Activated CD4-positive, alpha-beta memory T cell treated with anti-CD3 and anti-CD28 coated beads for 36 hours (primary cell): ENCODE data around the gene SPIN3. TPM values are rescaled to one million over a fixed set of nuclear protein-coding genes. Genes with fewer than 3 reads are reported as not detected.
"Not testable (repeated sequence)": the region's sequence is repeated elsewhere in the genome, so short reads cannot be mapped to it uniquely, and the experiment has no call there.

Experiments
- CTCF ChIA-PET: fragments of 350-600 bp; sonication (Branson Sonifier 250); formaldehyde crosslinking; loops from one replicate; lab custom pipeline; 2021; ENCODE audit warnings: antibody characterized with exemption, inconsistent platforms; lab: Charles Lee
- POLR2A ChIA-PET: fragments of 350-600 bp; sonication (Branson Sonifier 250); formaldehyde crosslinking; loops from one replicate; lab custom pipeline; 2021; ENCODE audit warnings: antibody characterized with exemption; lab: Charles Lee
- DNase-seq: peaks from one replicate; pipeline ENCODE4 v3.0.0-alpha.2; 2020
- H3K27ac Mint-ChIP-seq: one replicate; pipeline ENCODE4 v1.8.0; 2021; ENCODE audit warnings: mixed read lengths
- H3K27me3 Mint-ChIP-seq: one replicate; pipeline ENCODE4 v1.8.0; 2021; ENCODE audit warnings: mixed read lengths
- H3K36me3 Mint-ChIP-seq: one replicate; pipeline ENCODE4 v1.8.0; 2021; ENCODE audit warnings: mixed read lengths
- H3K4me1 Mint-ChIP-seq: one replicate; pipeline ENCODE4 v1.8.0; 2021; ENCODE audit warnings: low read depth, mixed read lengths
- H3K4me3 Mint-ChIP-seq: one replicate; pipeline ENCODE4 v1.8.0; 2021; ENCODE audit warnings: mild to moderate bottlenecking, mixed read lengths
- H3K9me3 Mint-ChIP-seq: one replicate; pipeline ENCODE4 v1.8.0; 2021; ENCODE audit warnings: mixed read lengths
- intact Hi-C: fragments of 100-400 bp; cut with micrococcal nuclease; formaldehyde crosslinking; loops from one replicate; pipeline ENCODE4 v1.15.1; 2023
- total RNA-seq, 2 experiments: library from RNA; stranded (reverse); gene quantifications; one replicate each; pipeline ENCODE4 v1.2.3, GENCODE V29; 2021

SPIN3 gene
- total RNA-seq, 2 experiments from 2014 or later, result 7.6 to 8.0 TPM

- peaks cover 6% of the 10 kb centered on the region for H3K36me3 Mint-ChIP-seq
- H3K27ac Mint-ChIP-seq, result no peak overlapping the region
- H3K27me3 Mint-ChIP-seq, result no peaks in the 10 kb centered on the region
- peaks cover 4% of the 10 kb centered on the region for H3K9me3 Mint-ChIP-seq
- intact Hi-C loops, result no loop called here
- no peak overlapping the region for H3K4me3 Mint-ChIP-seq
- peaks cover 7% of the 10 kb centered on the region for H3K4me1 Mint-ChIP-seq
- CTCF ChIA-PET, result no interaction called here
- no peak for DNase-seq
- POLR2A ChIA-PET, result no interaction called here
Measured at GRCh38 chrX:56963377-56963776, 32.0 kb downstream of the SPIN3 start.

- no peaks in the 10 kb centered on the region for H3K36me3 Mint-ChIP-seq
- POLR2A ChIA-PET, result no interaction called here
- no peak overlapping the region for H3K27ac Mint-ChIP-seq
- H3K9me3 Mint-ChIP-seq, result peaks cover 25% of the 10 kb centered on the region
- CTCF ChIA-PET, result no interaction called here
- DNase-seq, result no peak
- intact Hi-C loops, result no loop called here
- no peak overlapping the region for H3K4me3 Mint-ChIP-seq
- H3K4me1 Mint-ChIP-seq, result no peaks in the 10 kb centered on the region
- no peaks in the 10 kb centered on the region for H3K27me3 Mint-ChIP-seq
Measured at GRCh38 chrX:56947699-56948098, 47.6 kb downstream of the SPIN3 start.

GRCh38 chrX:56946201-56946600, 49.1 kb downstream of the SPIN3 start:
- peaks cover 19% of the 10 kb centered on the region for H3K9me3 Mint-ChIP-seq
- POLR2A ChIA-PET, H3K27me3 Mint-ChIP-seq, H3K4me1 Mint-ChIP-seq, DNase-seq, H3K36me3 Mint-ChIP-seq, CTCF ChIA-PET, intact Hi-C loops, H3K4me3 Mint-ChIP-seq, H3K27ac Mint-ChIP-seq: not testable (repeated sequence)

- H3K36me3 Mint-ChIP-seq, CTCF ChIA-PET, POLR2A ChIA-PET, H3K27ac Mint-ChIP-seq, H3K4me1 Mint-ChIP-seq, H3K27me3 Mint-ChIP-seq, intact Hi-C loops, DNase-seq, H3K4me3 Mint-ChIP-seq: not testable (repeated sequence)
- peaks cover 21% of the 10 kb centered on the region for H3K9me3 Mint-ChIP-seq
Measured at GRCh38 chrX:56945226-56945625, 50.1 kb downstream of the SPIN3 start.

- CTCF ChIA-PET, result no interaction called here
- no peaks in the 10 kb centered on the region for H3K36me3 Mint-ChIP-seq
- H3K27ac Mint-ChIP-seq, result no peak overlapping the region
- no peak overlapping the region for H3K4me3 Mint-ChIP-seq
- no peaks in the 10 kb centered on the region for H3K4me1 Mint-ChIP-seq
- intact Hi-C loops, result no loop called here
- POLR2A ChIA-PET, result no interaction called here
- no peak for DNase-seq
- H3K9me3 Mint-ChIP-seq, result peaks cover 17% of the 10 kb centered on the region
- no peaks in the 10 kb centered on the region for H3K27me3 Mint-ChIP-seq
Measured at GRCh38 chrX:56943264-56943663, 52.1 kb downstream of the SPIN3 start.

Other genes starting within 250 kb of the SPIN3 start
- 1 to 10 TPM; 5.1 to 7.7 TPM for gene SPIN2B, start 126.0 kb upstream of the SPIN3 start, total RNA-seq
- gene SPIN2A, start 141.9 kb upstream of the SPIN3 start, total RNA-seq, result under 1 TPM; 0.45 to 0.48 TPM